Activated CD4-positive, alpha-beta T cell treated with anti-CD3 and anti-CD28 coated beads, Interleukin-10, Interleukin-2, amounts not matched to agents 100 ng/mL and 50 ng/mL, durations not matched to agents 16 hours and 8 hours (primary cell): ENCODE data around the gene NFXL1.
A peak's percentile ranks its signal among the peaks of the same experiment; 100 is the strongest.

Experiments used
- DNase-seq: peaks from one replicate; pipeline ENCODE4 v3.0.0-alpha.2; 2020

Gene NFXL1

DNA sequence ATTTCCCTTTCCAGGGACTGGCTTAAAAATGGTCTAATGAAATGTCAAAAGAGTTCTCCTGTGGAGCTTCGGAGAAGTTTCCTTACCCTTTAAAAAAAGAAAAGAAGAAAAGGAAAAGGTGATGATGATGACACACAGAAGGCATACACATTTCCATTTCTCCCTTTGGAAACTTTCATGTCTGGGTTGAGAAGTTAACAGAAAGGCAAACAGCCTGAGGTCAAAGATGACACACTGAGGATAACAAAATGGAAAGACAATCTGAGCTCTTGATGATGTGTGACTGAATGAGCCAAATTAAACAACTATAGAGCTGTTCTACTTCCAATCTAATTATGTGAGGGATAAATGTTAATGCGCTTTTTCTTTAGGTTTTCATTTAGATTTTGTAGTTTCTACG, 32.2 kb downstream of the NFXL1 start:
- DNase-seq: no peak

DNA sequence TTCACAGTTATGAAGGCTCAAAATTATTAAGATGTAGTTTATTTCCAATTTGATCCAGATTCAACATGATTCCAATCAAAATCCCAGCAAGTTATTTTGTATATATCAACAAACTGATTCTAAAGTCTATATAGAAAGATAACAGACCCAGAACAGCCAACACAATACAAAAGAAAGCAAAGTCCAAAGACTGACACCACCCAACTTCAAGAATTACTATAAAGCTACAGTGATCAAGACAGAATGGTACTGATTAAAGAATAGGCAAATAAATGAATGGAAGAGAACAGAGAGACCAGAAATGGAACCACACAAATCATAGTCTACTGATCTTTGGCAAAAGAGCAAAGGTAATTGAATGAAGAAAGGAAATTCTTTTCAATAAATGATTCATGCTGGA, 34.9 kb downstream of the NFXL1 start:
- no peak for DNase-seq

DNA sequence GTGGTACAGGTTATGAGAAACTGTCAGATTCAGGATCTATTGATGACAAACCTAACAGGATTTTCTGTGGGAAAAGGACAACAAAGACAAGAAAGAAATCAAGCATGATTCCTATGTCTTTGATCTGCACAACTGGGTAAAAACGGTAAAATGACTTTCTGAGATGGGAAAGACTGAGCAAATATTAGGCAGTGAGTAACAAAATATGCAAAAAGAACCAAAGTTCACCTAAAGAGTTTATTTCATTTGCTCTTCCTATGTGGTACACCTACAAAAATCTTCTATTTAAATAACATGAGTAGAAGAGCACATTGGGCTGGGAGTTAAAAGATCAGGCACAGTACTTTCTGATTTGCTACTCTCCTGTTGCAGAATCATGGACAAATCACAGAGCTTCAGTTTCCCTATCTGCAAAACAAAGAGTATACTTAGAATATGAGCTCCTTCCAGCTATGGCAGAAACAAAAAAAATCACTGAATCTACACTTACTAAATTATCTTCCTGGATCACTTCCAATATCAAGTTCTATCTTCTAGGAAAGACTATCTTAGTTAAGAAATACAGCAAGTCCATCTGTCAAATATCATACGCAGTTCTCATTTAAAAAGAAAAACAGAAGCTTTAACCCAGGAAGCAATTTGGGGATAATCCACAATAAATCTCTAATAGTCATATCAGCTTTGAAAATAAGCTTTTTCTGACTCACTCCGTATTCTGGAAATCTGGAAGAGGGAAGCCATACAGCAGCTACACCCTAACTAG, 37.4 kb downstream of the NFXL1 start:
- DNase-seq: no peak

DNA sequence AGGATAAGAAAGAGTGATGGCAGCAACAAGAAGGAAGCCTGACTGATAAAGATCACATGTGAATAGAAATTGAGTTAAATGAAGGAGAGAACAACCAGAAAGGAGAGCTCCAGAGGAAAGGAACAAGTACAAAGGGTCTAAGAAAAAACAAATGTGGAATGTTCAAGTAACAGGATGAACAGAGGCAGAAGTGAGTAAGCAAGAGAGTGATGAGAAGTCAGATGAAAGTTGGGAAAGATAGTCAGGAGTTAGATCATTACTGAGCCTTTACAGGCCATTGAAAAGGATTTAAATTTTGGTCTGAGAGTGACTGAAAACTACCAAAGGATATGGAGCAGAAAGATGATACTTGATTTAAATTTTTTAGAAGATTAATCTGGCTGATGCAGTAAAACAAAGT, 38.1 kb downstream of the NFXL1 start:
- DNase-seq: no peak

DNA sequence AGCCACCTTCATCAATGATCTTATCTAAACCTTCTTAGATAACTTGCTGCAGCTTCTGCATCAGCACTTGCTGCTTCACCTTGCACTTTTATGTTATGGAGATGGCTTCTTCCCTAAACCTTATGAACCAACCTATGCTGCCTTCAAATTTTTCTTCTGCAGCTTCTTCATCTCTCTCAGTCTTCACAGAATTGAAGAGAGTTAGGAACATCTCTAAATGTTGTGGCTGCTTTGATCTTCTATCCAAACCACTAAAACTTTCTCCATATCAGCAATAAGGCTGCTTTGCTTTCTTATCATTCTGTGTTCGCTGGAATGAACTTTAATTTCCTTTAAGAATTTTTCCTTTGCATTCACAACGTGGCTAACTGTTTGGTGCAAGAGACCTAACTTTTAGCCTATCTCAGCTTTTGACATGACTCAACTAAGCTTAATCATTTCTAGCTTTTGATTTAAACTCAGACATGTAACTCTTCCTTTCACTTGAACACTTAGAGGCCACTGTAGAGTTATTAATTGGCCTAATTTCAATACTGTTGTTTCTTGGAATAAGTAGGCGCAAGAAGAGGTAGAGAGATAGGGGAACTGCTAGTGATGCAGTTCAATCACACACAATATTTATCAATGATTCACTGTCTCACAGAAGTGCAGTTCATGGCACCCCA, 40.4 kb downstream of the NFXL1 start:
- peak; percentile 77 for DNase-seq

DNA sequence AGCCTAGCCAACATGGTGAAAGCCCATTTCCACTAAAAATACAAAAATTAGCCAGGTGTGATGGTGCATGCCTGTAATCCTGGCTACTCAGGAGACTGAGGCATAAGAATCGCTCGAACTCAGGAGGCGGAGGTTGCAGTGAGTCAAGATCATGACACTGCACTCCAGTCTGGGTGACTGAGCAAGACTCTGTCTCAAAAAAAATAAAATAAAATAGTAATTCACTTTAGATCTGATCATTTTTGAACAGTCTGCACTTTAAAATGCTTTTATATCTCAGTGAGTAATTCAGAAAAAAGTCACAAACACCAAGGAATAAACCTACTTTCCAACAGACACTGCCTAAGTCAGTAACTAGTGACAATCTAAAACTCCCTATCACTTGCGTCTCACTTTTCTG, 50.9 kb downstream of the NFXL1 start:
- no peak for DNase-seq

DNA sequence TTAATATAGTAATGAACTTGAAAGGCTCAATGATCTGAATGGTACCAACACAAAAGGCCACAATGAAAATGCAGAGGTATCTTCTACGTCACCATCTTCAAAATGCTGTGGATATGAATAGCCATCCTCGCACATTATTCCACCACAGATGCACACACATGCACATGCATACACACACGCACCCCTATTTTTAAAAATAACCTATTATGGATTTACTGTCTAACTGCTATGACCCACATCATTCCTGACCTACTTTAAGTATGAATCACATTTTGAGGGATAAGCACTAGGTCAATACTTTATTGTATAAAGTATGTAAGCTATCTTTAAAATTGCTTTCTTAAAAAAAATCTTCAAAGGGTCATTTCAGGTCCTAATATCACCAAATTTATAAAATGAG, 52.1 kb downstream of the NFXL1 start:
- DNase-seq: no peak

DNA sequence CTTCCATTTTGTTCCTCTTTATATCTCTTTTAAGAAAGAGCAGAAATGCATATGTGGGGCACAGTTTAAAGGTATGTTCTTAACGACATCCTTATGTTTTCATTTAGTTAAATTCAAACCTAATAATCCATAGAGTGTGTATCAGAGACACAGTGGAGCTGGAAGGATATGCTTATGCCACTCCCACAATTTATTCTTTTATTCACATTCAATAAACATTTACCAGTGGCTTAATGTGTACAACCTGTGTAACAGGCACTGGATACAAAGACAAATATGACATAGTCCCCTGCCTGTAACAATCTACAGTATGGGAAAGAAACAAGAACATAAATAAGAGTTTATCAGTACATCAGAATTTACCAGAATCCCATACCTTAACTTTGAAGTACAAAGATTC, 54.1 kb downstream of the NFXL1 start:
- no peak for DNase-seq

DNA sequence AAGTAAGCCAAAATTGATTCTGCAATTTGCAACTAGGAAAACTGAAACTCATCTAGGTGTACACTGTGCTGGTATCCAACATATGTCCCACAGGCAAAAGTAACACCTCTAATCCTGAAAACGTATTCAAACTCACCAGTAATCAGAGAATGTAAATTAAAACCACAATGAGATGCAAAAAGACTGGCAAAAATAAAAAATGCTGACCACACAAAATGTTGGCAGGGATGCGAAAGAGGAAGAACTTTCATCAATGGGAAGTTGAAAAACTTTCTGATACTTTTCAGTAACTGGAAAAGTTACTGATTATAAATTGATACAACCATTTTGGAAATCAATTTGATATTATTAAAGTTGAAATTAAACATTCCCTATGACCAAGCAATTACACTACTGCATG, 56.4 kb downstream of the NFXL1 start:
- no peak for DNase-seq

DNA sequence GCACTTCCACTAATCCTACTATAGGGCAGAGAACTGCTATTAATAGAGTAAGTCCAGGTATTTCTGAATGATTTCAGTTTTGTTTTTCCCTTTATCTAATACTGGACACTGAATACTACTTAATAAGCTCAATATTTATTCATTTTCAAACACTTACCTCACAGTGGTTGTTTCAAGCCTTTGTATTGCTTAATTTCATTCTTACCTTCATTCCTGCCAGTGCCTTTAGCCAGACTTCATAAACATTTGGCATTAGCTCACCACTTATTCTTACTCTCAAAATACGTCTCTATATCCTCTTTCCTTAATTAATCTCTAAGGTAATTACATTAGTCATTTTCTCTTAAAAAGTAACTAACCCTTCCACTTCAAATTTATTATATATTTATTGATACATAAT, 57.7 kb downstream of the NFXL1 start:
- DNase-seq: no peak

DNA sequence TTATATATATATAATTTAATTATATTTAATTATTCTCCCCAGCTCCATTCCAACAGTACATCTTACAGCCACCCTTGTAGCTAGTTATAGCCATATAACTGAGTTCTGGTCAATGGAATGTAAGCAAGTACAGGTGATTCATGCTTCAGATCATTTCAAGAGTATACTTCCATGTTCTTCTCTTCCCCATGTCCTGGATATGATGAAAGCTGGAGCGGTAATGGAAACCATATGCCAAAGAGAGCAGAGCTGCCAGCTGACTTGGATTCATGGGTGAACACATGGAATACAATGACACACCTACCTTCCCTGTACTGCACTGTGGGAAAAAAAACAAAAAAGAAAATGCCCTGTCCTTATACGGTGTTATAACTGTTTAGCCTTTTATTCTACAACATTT, 59.0 kb downstream of the NFXL1 start:
- no peak for DNase-seq

DNA sequence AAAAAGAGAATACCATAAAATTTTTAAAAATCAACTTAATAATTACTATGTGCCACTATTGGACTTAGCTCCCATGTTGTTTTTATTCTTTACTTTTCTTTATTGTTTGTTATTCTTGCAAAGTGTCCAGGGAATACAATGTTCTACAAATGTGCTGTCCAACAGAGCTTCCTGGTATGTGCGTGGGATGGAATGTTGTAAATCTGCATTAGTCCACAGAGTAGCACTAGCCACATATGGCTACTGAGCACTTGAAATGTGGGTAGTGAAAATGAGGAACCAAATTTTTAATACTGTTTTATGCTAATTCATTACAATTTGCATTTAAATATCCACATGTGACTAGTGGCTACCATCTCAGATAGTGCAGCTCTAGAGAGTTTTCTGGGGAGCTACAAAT, 62.2 kb downstream of the NFXL1 start:
- DNase-seq: no peak

DNA sequence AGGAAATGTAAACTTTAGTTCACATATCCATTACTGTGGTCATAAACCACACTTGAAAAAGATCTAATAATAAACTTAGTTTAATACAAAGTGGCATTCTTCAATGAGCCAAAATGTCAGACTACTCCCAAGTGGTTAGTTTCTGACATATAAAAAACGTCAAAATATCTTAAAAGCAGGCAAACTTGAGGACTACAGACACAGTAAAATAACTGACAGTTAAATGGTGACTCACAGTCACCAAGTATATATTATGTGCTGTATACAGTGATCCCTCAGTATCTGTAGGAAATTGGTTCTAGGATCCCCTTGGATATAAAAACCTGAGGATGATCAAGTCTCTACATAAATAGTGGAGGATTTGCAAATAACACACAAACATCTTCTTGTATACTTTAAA, 64.9 kb downstream of the NFXL1 start:
- no peak for DNase-seq

DNA sequence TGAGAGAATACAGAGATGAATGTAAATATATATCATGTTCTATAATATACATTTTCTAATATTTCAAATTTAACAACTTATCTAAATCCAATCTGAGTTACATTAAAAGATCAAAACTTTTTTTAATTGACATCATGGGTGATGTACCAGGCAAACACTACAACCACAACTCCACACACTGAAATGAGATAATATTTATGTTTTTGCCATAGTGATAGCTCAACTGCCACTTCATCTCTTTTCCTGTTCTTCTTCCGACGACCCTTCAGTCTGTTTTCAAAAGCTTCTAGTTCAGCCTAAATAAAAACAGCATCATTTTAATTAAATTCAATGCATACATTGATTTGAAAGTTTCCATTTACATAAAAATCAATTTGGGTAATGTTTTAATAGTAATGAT, 66.3 kb downstream of the NFXL1 start:
- no peak for DNase-seq

DNA sequence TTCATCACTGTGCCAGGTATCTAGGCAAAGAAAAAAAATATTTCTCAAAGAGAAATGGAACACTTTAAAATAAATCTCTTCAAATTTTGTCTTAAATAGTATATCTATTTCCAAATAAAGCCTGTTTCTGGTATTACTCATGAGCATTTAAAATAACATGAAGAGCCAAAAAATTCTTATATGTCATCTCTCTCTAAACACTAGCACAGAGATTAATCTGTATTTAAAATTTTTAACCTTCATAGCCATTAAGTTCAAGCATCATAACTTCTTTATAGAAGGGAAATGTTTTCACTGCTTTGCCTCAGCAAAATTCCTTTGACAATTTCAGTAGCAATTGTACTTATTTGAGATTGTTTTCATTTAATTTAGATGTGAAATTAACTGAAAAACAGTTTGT, 71.4 kb downstream of the NFXL1 start:
- no peak for DNase-seq

DNA sequence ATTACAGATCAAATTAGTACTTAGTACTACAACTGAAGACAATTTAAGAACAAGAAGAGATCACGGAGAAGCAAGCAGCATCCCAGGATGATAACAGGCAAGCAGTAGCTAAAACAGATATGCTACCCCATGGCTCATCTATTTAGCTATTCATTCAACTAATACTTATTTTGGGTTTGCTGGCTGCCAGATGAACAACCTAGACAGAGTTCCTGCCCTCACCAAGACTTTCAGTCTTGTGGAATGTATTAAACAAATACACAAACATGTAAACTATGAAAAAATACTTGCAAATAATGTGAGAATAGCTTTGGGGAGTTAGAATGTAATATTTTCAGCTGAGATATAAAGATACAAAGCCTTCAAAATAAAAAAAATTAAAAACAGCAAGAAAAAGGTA, 74.1 kb downstream of the NFXL1 start:
- DNase-seq: no peak

DNA sequence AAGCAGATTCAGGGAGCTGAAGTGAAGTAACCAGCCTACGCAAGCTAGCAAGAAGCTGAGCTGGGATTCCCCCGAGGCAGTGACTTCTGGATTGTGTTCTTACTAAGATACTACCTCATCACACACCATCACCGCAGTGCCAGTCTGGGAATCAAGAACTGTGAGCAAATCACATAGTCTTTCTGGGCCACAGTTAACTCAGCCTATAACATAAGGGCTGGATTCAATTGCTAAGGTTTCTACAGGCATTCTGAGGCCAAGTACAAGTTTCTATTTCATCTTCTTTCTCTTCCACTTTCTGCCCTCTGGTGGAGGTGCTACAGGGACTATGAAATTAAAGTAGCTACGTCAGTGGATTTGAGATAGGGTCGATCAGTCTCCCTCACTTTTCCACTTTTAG, 75.1 kb downstream of the NFXL1 start:
- peak; percentile 80 for DNase-seq

DNA sequence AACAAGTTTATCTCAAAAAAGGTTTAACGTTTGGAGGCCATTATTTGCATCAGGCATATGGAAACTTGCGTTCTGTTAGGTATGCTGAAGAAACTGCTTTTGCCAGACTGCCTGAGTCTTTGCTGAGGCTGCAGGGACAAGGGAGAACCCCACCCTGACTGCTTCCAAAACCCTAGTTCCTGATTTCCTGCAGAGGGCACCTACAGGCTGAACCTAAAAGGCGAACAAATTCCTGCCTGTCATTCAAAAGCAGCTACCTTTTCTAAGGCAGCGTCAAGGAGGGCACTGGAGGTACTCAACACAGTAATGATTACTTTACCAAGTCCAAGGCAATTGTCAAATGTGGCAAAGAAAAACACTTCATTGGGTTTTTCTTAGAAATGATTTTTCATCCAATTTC, 75.9 kb downstream of the NFXL1 start:
- no peak for DNase-seq

DNA sequence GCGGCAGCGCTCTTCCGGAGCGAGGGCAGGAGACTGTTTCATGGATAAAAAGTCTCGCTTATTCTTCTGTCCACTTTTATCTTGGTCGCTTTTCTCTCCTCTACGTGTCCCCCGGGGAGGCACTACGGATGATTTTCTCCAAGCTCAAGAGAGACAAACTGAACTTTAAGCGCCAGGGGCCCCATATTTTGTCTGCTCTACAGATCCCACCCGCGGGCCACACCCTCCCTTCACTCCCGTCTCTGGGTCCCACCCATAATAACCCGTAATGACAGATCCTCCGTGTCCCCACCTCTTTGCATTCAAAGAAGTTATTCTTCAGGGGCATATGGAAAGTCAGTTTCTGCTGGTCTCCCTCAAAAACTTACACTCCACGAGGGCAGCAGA, 76.5 kb downstream of the NFXL1 start, which contains the start of gene CORIN:
CORIN (minus strand) TSS at position 160 of the 387 bp plus-strand sequence; CDS start at position 42, 118 bp downstream.
- no peak for DNase-seq

DNA sequence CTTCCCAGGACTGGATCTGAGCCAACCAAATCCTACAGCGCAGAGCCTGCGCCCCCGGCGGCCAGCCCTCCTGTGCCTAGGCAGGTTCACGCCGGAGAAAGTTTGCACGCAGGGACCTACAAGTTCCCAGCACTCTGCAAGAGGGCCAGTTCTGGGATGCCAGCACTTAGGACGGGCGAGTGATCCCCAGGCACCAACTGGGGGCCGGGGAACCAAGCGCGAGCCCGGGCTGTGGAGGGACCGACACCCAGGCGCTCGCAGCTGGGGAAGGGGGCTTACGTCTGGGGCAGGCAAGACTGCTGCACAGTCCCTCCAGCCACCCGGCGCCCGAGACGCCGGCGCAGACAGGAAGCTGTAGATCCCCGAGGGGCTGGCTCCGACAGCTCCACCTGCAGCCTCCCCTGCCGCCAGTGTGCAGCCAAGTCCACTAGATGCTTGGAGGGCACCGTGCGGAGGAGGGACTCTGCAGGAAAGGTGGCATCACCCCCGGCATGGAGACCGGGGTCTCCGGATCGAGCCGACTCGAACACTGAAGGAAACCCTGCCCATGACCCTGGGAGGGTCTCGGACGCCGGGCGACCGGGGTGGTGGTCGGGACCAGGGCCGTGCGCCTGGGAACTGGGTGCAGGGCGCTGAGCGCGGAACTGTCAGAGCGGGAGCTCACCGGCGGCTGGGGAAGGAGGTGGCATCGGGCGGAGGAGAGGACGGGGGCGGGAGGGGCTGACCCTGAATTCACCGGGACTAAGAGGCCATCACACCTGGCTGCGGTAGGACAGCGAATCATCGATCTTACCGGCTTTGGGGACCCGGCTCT, 77.1 kb downstream of the NFXL1 start:
- DNase-seq: peak; percentile 51

DNA sequence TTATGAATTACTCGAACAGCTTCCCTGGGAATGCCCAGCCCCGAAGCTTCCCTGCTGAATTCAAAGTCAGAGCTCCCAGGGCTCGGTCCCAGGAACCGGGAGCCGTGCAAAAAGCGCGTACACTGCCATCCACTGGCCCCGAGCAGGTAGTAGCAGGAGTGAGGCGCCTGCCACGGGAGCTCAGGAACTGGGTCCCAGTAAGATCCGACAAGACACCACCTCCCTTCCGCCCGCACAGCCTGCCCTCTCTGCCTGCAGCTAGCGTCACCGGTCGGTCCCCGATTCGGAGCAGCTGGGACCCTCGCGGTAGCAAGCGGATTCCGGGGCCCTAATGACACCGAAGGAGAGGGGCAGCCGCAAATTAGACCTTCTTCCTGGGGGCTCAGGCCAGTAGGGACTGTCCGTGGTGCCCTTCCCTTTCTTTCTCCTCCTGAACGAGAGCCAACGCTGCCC, 77.7 kb downstream of the NFXL1 start:
- peak; percentile 71 for DNase-seq

DNA sequence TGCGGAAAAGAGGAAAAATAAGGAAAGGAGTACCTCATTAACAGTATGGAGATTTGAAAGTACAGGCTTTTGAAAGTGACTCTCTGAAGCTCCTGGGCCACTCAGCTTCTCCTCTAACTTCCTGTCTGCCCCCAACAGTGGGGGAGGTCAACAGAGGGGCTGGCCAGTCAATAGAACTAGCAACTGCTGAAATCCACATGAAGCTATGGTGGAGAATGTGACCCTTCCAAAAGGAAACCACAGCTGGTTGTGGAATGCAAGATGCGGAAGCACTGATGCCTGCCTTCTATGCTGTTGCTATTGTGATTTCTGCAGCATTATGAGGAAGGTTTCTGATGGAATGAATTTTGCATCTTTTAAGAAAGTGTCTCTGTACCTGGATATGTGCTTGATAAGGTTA, 78.9 kb downstream of the NFXL1 start:
- no peak for DNase-seq

DNA sequence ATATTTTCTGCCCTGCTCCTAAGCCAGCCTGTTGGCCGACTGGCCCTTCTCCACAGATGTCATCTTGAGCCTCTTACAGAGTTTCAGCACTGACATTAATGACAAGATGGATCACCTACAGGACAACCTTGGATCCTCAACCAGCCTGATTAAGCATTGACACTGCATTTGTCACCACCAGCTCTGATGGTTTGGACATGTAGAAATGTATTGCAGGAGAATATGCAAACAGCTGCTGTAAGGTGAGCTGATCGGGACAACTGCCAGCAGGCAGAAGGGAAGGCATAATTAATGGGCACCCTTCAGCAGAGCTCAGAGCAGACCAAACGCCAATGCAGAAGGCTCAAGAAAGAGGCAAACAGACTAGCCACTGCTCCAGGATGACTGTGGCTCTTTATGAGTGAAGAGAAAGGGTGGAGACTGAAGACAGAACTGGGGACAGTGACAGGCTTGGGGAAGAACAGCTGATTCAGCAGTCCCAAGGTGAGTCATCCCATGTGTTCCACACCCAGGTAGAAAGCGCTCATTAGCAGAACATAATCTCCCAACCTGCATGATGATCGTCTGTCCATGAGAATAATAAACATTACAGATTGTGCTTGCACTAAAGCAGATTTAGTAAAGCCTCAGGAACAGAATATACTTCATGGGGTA, 83.2 kb downstream of the NFXL1 start:
- no peak for DNase-seq
